Smooth muscle cell (in vitro differentiated cells): Measurements from ENCODE around the gene HPSE2. TPM values are rescaled to one million over a fixed set of nuclear protein-coding genes. Genes with fewer than 3 reads are reported as not detected.

ENCODE experiments used
- DNase-seq: peaks from one replicate; lab custom pipeline; 2025; ENCODE audit not compliant: unreplicated experiment; lab: John Stamatoyannopoulos, UW
- H2AFZ ChIP-seq: fragments of 200-600 bp; sonication (generic); 2 replicates; pipeline ENCODE4 v1.6.0; 2016; ENCODE audit warnings: antibody characterized with exemption, low read depth, mild to moderate bottlenecking
- H3F3A ChIP-seq: fragments of 200-600 bp; sonication (generic); 2 replicates; pipeline ENCODE4 v1.6.0; 2017; ENCODE audit warnings: antibody characterized with exemption, low read depth
- H3K27ac ChIP-seq: fragments of 200-600 bp; sonication (generic); 2 replicates; pipeline ENCODE4 v1.5.1; 2016; ENCODE audit warnings: low read depth, mild to moderate bottlenecking
- H3K27me3 ChIP-seq: fragments of 200-600 bp; sonication (generic); 2 replicates; pipeline ENCODE4 v1.6.1; 2016; ENCODE audit warnings: low read depth, mild to moderate bottlenecking
- H3K36me3 ChIP-seq: fragments of 200-600 bp; sonication (generic); 2 replicates; pipeline ENCODE4 v1.5.1; 2016; ENCODE audit warnings: low read depth
- H3K4me1 ChIP-seq: fragments of 200-600 bp; sonication (generic); 2 replicates; pipeline ENCODE4 v1.5.1; 2016; ENCODE audit warnings: low read depth
- H3K4me2 ChIP-seq: fragments of 200-600 bp; sonication (generic); 2 replicates; pipeline ENCODE4 v1.6.0; 2016; ENCODE audit warnings: mild to moderate bottlenecking
- H3K4me3 ChIP-seq: fragments of 200-600 bp; sonication (generic); 2 replicates; pipeline ENCODE4 v1.5.1; 2016; ENCODE audit warnings: mild to moderate bottlenecking
- H3K79me2 ChIP-seq: fragments of 200-600 bp; sonication (generic); 2 replicates; pipeline ENCODE4 v1.6.0; 2016; ENCODE audit warnings: low read depth, mild to moderate bottlenecking
- H3K9ac ChIP-seq: fragments of 200-600 bp; sonication (generic); 2 replicates; pipeline ENCODE4 v1.6.0; 2016; ENCODE audit warnings: low read depth
- H3K9me3 ChIP-seq: fragments of 200-600 bp; sonication (generic); replicated peaks from 2 replicates; pipeline ENCODE4 v1.5.1; 2016; ENCODE audit warnings: low read depth
- H4K20me1 ChIP-seq: fragments of 200-600 bp; sonication (generic); 2 replicates; pipeline ENCODE4 v1.6.0; 2016; ENCODE audit warnings: low read depth
- CTCF ChIP-seq: fragments of 200-600 bp; sonication (generic); IDR thresholded peaks from 2 replicates; pipeline ENCODE4 v1.5.1; 2017; ENCODE audit warnings: borderline replicate concordance, mild to moderate bottlenecking, antibody characterized with exemption; ENCODE audit not compliant: insufficient read depth, poor library complexity, severe bottlenecking
- WGBS: methylation state at CpG from one replicate; pipeline ENCODE4 v1.1.7; 2016; ENCODE audit warnings: low lambda C conversion rate; 5-methylcytosine and 5-hydroxymethylcytosine counted together
- polyA plus RNA-seq: library from polyadenylated mRNA; unstranded; fragments of >200 nt; fragmentation: Nextera tagmentation; extraction: Ambion mirVana; gene quantifications from 2 replicates; pipeline ENCODE4 v1.2.1, GENCODE V29; 2016
- total RNA-seq: library from RNA; depleted of rRNA; stranded (reverse); fragments of >200 nt; gene quantifications from 2 replicates; pipeline ENCODE4 v1.2.3, GENCODE V29; 2014

The HPSE2 gene
- total and polyA plus RNA-seq, 2 experiments from 2014 or later, result 0.13 TPM; not detected in 1

DNA sequence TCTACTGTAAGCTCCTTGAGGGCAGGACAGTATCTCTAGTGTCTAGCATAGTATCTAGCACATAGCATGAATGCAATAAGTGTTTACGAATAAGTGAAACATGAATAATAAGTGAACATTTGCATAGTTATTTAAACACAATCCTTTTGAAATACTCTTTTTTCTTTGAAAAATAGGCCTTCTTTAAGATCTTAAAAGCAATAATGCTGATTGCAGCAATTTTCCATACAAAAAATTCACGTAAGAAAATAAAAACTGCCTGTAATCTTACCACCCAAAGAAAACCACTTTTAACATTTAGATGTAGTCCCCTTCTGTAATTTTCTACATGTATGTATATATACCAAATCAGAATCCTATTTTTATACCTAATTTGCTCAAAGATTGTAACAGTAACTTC is 626.4 kb downstream of the HPSE2 start:
- Histone ChIP-seq H3K9ac (no peak overlapping the region), H3F3A (peaks cover 5% of the 10 kb centered on the region), H4K20me1 (no peaks in the 10 kb centered on the region), H3K27me3 (peaks cover 13% of the 10 kb centered on the region), H3K79me2 (no peaks in the 10 kb centered on the region), H3K4me2 (no peak overlapping the region), H3K36me3 (no peaks in the 10 kb centered on the region), H2AFZ (no peak overlapping the region), H3K4me1 (no peaks in the 10 kb centered on the region), H3K9me3 (no peaks in the 10 kb centered on the region), H3K4me3 (no peak overlapping the region), H3K27ac (no peak overlapping the region)
- 95% methylated on average over 2 of the region's 2 CpGs for WGBS
- DNase-seq, result no peak
- TF ChIP-seq CTCF, result no peak

- Histone ChIP-seq H3K27ac (no peak overlapping the region), H3K4me3 (no peak overlapping the region), H3K36me3 (no peaks in the 10 kb centered on the region), H3K9me3 (no peaks in the 10 kb centered on the region), H3K79me2 (no peaks in the 10 kb centered on the region), H3K4me2 (no peak overlapping the region), H3K27me3 (peaks cover 16% of the 10 kb centered on the region), H2AFZ (no peak overlapping the region), H3F3A (peaks cover 5% of the 10 kb centered on the region), H3K9ac (no peak overlapping the region), H3K4me1 (no peaks in the 10 kb centered on the region), H4K20me1 (no peaks in the 10 kb centered on the region)
- TF ChIP-seq CTCF, result no peak
- no peak for DNase-seq
- 59% methylated on average over 5 of the region's 5 CpGs for WGBS
Measured at GRCh38 chr10:98608411-98608810, 627.2 kb downstream of the HPSE2 start.

- H3K27me3 ChIP-seq, result peaks cover 16% of the 10 kb centered on the region
- H3K27ac ChIP-seq, result no peak overlapping the region
- no peak overlapping the region for H3K4me3 ChIP-seq
- H3K9me3 ChIP-seq, result no peaks in the 10 kb centered on the region
- TF ChIP-seq CTCF, result no peak
- H2AFZ ChIP-seq, result no peak overlapping the region
- no peaks in the 10 kb centered on the region for H4K20me1 ChIP-seq
- no peaks in the 10 kb centered on the region for H3K79me2 ChIP-seq
- DNase-seq, result no peak
- no peak overlapping the region for H3K4me2 ChIP-seq
- no peak overlapping the region for H3K9ac ChIP-seq
- H3K4me1 ChIP-seq, result no peaks in the 10 kb centered on the region
- no peaks in the 10 kb centered on the region for H3F3A ChIP-seq
- H3K36me3 ChIP-seq, result no peaks in the 10 kb centered on the region
Measured at GRCh38 chr10:98602224-98602623, 633.4 kb downstream of the HPSE2 start.

DNA sequence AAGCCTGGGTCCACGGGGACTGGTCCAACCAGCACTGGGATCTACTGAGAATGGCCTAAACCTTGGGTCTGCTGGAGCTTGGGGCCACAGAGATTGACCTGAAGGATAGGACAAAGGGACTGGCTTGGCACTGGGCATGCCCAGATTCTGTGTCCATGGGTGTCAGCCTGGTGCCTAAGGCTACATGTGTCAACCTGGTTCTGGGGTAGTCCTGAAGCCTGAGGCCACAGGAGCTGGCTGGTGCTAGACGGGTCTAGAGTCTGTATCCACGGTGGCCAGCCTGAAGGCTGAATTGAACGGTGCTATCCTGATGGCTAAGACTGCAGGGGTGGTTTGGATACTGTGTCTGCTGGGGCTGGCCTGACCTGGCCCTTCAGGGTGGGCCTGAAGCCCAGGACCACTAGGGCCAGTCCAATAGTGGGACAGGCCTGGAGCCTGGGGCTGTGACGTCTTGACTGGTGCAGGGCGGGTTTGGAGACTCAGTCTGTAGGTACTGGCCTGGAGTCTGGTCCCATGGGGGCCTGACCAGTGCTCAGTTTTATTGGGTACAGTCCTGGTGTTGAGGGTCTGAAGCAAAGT is 636.5 kb downstream of the HPSE2 start:
- no peaks in the 10 kb centered on the region for H4K20me1 ChIP-seq
- no peak overlapping the region for H2AFZ ChIP-seq
- no peak for TF ChIP-seq CTCF
- no peaks in the 10 kb centered on the region for H3K36me3 ChIP-seq
- no peak overlapping the region for H3K9ac ChIP-seq
- no peak for DNase-seq
- H3K27me3 ChIP-seq, result peaks cover 3% of the 10 kb centered on the region
- no peak overlapping the region for H3K4me2 ChIP-seq
- no peaks in the 10 kb centered on the region for H3F3A ChIP-seq
- no peaks in the 10 kb centered on the region for H3K9me3 ChIP-seq
- H3K4me3 ChIP-seq, result no peak overlapping the region
- H3K4me1 ChIP-seq, result no peaks in the 10 kb centered on the region
- H3K27ac ChIP-seq, result no peak overlapping the region
- 92% methylated on average over 6 of the region's 6 CpGs for WGBS
- H3K79me2 ChIP-seq, result no peaks in the 10 kb centered on the region
